ENCODE measurements around the gene TAF11. TPM values are rescaled to one million over a fixed set of nuclear protein-coding genes. Genes with fewer than 3 reads are reported as not detected.
A peak's percentile ranks its signal among the peaks of the same experiment; 100 is the strongest.

Gene TAF11
- total RNA-seq, 1 experiment from 2014 or later = 49.4 TPM

DNA sequence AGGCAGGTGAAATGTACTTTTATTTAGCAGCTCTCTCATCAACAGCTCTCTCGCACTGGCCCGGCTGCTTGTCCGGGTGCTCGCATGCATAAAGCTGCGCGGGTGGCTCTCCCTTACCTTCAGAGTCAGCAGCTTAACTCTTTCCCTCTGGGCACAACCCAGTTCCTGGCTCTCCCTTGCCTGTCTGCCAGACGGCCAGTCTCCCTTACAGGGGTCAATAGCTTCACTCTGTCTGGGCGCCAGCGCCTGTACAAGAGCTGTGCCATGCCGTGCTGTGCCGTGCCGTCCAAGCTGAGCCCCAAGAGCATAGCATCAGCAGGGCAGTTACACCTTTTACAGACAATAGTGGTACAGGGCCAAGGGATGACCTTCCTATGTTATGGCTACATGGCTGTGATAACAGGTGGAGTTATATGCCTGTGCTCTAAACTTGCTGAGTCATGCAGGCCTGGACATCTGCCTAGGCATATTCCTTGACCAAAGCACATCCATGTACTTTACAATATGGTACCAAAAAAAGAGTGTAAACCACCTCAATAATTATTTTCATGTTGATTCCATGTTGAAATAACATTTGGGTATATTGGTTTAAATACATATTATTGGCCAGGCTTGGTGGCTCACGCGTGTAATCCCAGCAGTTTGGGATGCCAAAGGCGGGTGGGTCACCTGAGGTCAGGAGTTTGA is 48.0 kb downstream of the TAF11 start:
- no peak for DNase-seq
- Histone ChIP-seq H3K4me1 (ENCODE audit: insufficient read depth, low read length) (no peaks in the 10 kb centered on the region), H4K20me1 (ENCODE audit: control insufficient read depth, insufficient read depth, insufficient read length) (no peaks in the 10 kb centered on the region), H3K56ac (ENCODE audit: insufficient read length, low read depth, low read length) (no peak overlapping the region), H3K14ac (ENCODE audit: insufficient read depth, low read length) (no peak overlapping the region), H2BK15ac (ENCODE audit: low read depth, low read length) (no peak overlapping the region), H2BK20ac (ENCODE audit: low read depth, low read length, poor library complexity, severe bottlenecking) (no peak overlapping the region), H3K79me1 (ENCODE audit: insufficient read depth, low read depth, low read length, poor library complexity, severe bottlenecking) (no peaks in the 10 kb centered on the region), H3K23ac (ENCODE audit: insufficient read length, low read depth, low read length) (no peak overlapping the region), H3K18ac (ENCODE audit: insufficient read length, low read depth, low read length) (no peak overlapping the region), H2BK12ac (ENCODE audit: insufficient read length, low read depth, low read length) (peak overlapping the region; percentile 8), H3K4me2 (ENCODE audit: insufficient read depth, insufficient read length, low read length) (no peak overlapping the region), H2BK120ac (ENCODE audit: low read depth, low read length, poor library complexity, severe bottlenecking) (no peak overlapping the region), H2BK5ac (ENCODE audit: insufficient read length, low read length) (peak overlapping the region; percentile 55), H3T11ph (ENCODE audit: low read length) (no peak overlapping the region), H4K8ac (replicated peaks; ENCODE audit: insufficient read length, low read depth, low read length) (no peak overlapping the region), H3K4ac (ENCODE audit: low read depth, low read length) (no peak overlapping the region), H3K9me3 (ENCODE audit: control insufficient read depth, low read depth, low read length) (no peaks in the 10 kb centered on the region), H4K91ac (ENCODE audit: insufficient read length, low read depth, low read length) (no peak overlapping the region), H2AK5ac (ENCODE audit: insufficient read length, low read length) (no peak overlapping the region), H3K79me2 (ENCODE audit: insufficient read depth, low read length) (no peaks in the 10 kb centered on the region), H3K9ac (ENCODE audit: extremely low read depth, insufficient read length, low read length) (no peak overlapping the region), H3K27ac (ENCODE audit: insufficient read length, low read depth, low read length) (no peak overlapping the region), H4K5ac (ENCODE audit: insufficient read length, low read depth, low read length) (peak overlapping the region; percentile 47), H3K27me3 (ENCODE audit: insufficient read depth, low read length) (no peaks in the 10 kb centered on the region), H2AFZ (ENCODE audit: low read length) (no peak overlapping the region), H3K23me2 (ENCODE audit: insufficient read length, low read depth, low read length, poor library complexity, severe bottlenecking) (no peaks in the 10 kb centered on the region)
- Mint-ChIP-seq H3K9me3 (no peaks in the 10 kb centered on the region), H3K27ac (peak overlapping the region; percentile 87 to 95 (median 90); a peak in 6 of 7 replicates), H3K36me3 (ENCODE audit: insufficient read depth in 1 of 3, low read depth in 3 of 3) (peaks cover 8 to 47% (median 42%) of the 10 kb centered on the region in 3 experiments), H3K27me3 (ENCODE audit: low read depth) (no peaks in the 10 kb centered on the region), H3K4me3 (no peak overlapping the region), H3K4me1 (no peaks in the 10 kb centered on the region)
- WGBS (ENCODE audit: extremely low coverage, insufficient read length, low lambda C conversion rate) = no CpG with 5 or more reads among the region's 15 CpGs
- TF ChIP-seq, protein P1, sequence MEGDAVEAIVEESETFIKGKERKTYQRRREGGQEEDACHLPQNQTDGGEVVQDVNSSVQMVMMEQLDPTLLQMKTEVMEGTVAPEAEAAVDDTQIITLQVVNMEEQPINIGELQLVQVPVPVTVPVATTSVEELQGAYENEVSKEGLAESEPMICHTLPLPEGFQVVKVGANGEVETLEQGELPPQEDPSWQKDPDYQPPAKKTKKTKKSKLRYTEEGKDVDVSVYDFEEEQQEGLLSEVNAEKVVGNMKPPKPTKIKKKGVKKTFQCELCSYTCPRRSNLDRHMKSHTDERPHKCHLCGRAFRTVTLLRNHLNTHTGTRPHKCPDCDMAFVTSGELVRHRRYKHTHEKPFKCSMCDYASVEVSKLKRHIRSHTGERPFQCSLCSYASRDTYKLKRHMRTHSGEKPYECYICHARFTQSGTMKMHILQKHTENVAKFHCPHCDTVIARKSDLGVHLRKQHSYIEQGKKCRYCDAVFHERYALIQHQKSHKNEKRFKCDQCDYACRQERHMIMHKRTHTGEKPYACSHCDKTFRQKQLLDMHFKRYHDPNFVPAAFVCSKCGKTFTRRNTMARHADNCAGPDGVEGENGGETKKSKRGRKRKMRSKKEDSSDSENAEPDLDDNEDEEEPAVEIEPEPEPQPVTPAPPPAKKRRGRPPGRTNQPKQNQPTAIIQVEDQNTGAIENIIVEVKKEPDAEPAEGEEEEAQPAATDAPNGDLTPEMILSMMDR (conservative IDR thresholded peaks at IDR 0.05) = no peak
